ENCODE measurements around the gene MAPK4.

The MAPK4 gene

GRCh38 chr18:50719471-50720324, 159.8 kb downstream of the MAPK4 start:
- DNase-seq (ENCODE audit: low read depth, low spot score), result no peak

GRCh38 chr18:50720325-50720674, 160.4 kb downstream of the MAPK4 start:
- no peak for DNase-seq (ENCODE audit: low read depth, low spot score)

- DNase-seq (ENCODE audit: low read depth, low spot score), result no peak
These were observed 161.1 kb downstream of the MAPK4 start for GRCh38 chr18:50721006-50721405.

- DNase-seq (ENCODE audit: low read depth, low spot score), result no peak
These were observed 161.7 kb downstream of the MAPK4 start for GRCh38 chr18:50721451-50722120.

- no peak for DNase-seq (ENCODE audit: low read depth, low spot score)
These were observed 162.4 kb downstream of the MAPK4 start for GRCh38 chr18:50722311-50722710.

GRCh38 chr18:50724751-50725151, 164.9 kb downstream of the MAPK4 start:
- no peak for DNase-seq (ENCODE audit: low read depth, low spot score)

GRCh38 chr18:50726960-50727589, 167.2 kb downstream of the MAPK4 start:
- DNase-seq (ENCODE audit: low read depth, low spot score), result no peak

- DNase-seq (ENCODE audit: low read depth, low spot score), result no peak
These were observed 168.0 kb downstream of the MAPK4 start for GRCh38 chr18:50727721-50728471.

GRCh38 chr18:50729376-50729775, 169.5 kb downstream of the MAPK4 start:
- DNase-seq (ENCODE audit: low read depth, low spot score), result no peak

- no peak for DNase-seq (ENCODE audit: low read depth, low spot score)
These were observed 170.1 kb downstream of the MAPK4 start for GRCh38 chr18:50729986-50730385.

- no peak for DNase-seq (ENCODE audit: low read depth, low spot score)
These were observed 174.5 kb downstream of the MAPK4 start for GRCh38 chr18:50734342-50734741.

- no peak for DNase-seq (ENCODE audit: low read depth, low spot score)
These were observed 175.0 kb downstream of the MAPK4 start for GRCh38 chr18:50734886-50735285.

GRCh38 chr18:50737127-50737526, 177.2 kb downstream of the MAPK4 start:
- no peak for DNase-seq (ENCODE audit: low read depth, low spot score)

- DNase-seq (ENCODE audit: low read depth, low spot score), result no peak
These were observed 178.3 kb downstream of the MAPK4 start for GRCh38 chr18:50738098-50738757.

- no peak for DNase-seq (ENCODE audit: low read depth, low spot score)
These were observed 183.1 kb downstream of the MAPK4 start for GRCh38 chr18:50742952-50743351.

- no peak for DNase-seq (ENCODE audit: low read depth, low spot score)
These were observed 184.4 kb downstream of the MAPK4 start for GRCh38 chr18:50744253-50744652.

GRCh38 chr18:50745945-50746344, 186.1 kb downstream of the MAPK4 start:
- DNase-seq (ENCODE audit: low read depth, low spot score), result no peak

GRCh38 chr18:50747849-50748242, 188.0 kb downstream of the MAPK4 start:
- no peak for DNase-seq (ENCODE audit: low read depth, low spot score)

- no peak for DNase-seq (ENCODE audit: low read depth, low spot score)
These were observed 188.6 kb downstream of the MAPK4 start for GRCh38 chr18:50748243-50749229.

- no peak for DNase-seq (ENCODE audit: low read depth, low spot score)
These were observed 189.5 kb downstream of the MAPK4 start for GRCh38 chr18:50749421-50749820.
